HG03135 (cell line): Measurements from ENCODE around the gene TLL2.

Experiments
- ATAC-seq: cut with Tn5 transposase; IDR thresholded peaks from one replicate; pipeline ENCODE4 v1.9.1; 2021; ENCODE audit warnings: mild to moderate bottlenecking, moderate library complexity; ENCODE audit not compliant: unreplicated experiment

Gene TLL2

GRCh38 chr10:96431211-96431970 lies 82.3 kb downstream of the TLL2 start:
- ATAC-seq = no peak

GRCh38 chr10:96427291-96427690 lies 86.4 kb downstream of the TLL2 start:
- ATAC-seq = no peak

- ATAC-seq = no peak
These were observed 91.2 kb downstream of the TLL2 start for GRCh38 chr10:96422525-96422924.

GRCh38 chr10:96421995-96422394 lies 91.7 kb downstream of the TLL2 start:
- ATAC-seq = no peak

GRCh38 chr10:96420228-96421009 lies 93.3 kb downstream of the TLL2 start:
- ATAC-seq = no peak

GRCh38 chr10:96419351-96419750 lies 94.4 kb downstream of the TLL2 start:
- no peak for ATAC-seq

GRCh38 chr10:96418582-96418981 lies 95.1 kb downstream of the TLL2 start:
- no peak for ATAC-seq

- ATAC-seq = no peak
These were observed 96.3 kb downstream of the TLL2 start for GRCh38 chr10:96417441-96417840.

- ATAC-seq = no peak
These were observed 97.1 kb downstream of the TLL2 start for GRCh38 chr10:96416643-96417042.

GRCh38 chr10:96415891-96416554 lies 97.7 kb downstream of the TLL2 start:
- no peak for ATAC-seq

GRCh38 chr10:96415150-96415890 lies 98.4 kb downstream of the TLL2 start:
- no peak for ATAC-seq

- no peak for ATAC-seq
These were observed 99.4 kb downstream of the TLL2 start for GRCh38 chr10:96414303-96414702.

- ATAC-seq = no peak
These were observed 100.5 kb downstream of the TLL2 start for GRCh38 chr10:96413151-96413787.

- ATAC-seq = no peak
These were observed 101.9 kb downstream of the TLL2 start for GRCh38 chr10:96411716-96412320.

GRCh38 chr10:96410296-96410695 lies 103.4 kb downstream of the TLL2 start:
- ATAC-seq = no peak

GRCh38 chr10:96408201-96408600 lies 105.5 kb downstream of the TLL2 start:
- ATAC-seq = no peak

- no peak for ATAC-seq
These were observed 106.1 kb downstream of the TLL2 start for GRCh38 chr10:96407560-96408069.

- no peak for ATAC-seq
These were observed 107.6 kb downstream of the TLL2 start for GRCh38 chr10:96406091-96406490.

GRCh38 chr10:96402417-96403305 lies 111.1 kb downstream of the TLL2 start:
- ATAC-seq = no peak
